IMR-90 (cell line): ENCODE data around the gene SSBP2. TPM values are rescaled to one million over a fixed set of nuclear protein-coding genes. Genes with fewer than 3 reads are reported as not detected.

ENCODE experiments used
- ATAC-seq: fragments of 200-7000 bp; cut with Tn5 transposase; 2 replicates; pipeline ENCODE4 v1.9.1; 2020; ENCODE audit warnings: low read depth, mild to moderate bottlenecking, moderate library complexity
- BruUV-seq: library from RNA; stranded (reverse); fragments of 400-500 nt; replicated peaks from 2 replicates; lab custom pipeline; 2021; lab: Mats Ljungman, UMichigan
- CTCF ChIA-PET: fragments of 300-600 bp; formaldehyde crosslinking; extraction: SDS; loops from one replicate; lab custom pipeline; 2021; ENCODE audit warnings: antibody characterized with exemption; lab: Yijun Ruan, JAX
- POLR2A ChIA-PET: fragments of 300-600 bp; sonication (Branson Sonifier 250); formaldehyde crosslinking; loops from one replicate; lab custom pipeline; 2022; ENCODE audit warnings: antibody characterized with exemption; ENCODE audit not compliant: unreplicated experiment; lab: Charles Lee
- DNase-seq: peaks from one replicate; pipeline ENCODE4 v3.0.0; 2013
- H2AFZ ChIP-seq: replicated peaks from 2 replicates; pipeline ENCODE3; 2013; ENCODE audit warnings: low read length, mild to moderate bottlenecking; ENCODE audit not compliant: poor library complexity
- H2AK5ac ChIP-seq: 2 replicates; pipeline ENCODE4 v1.6.1; 2013; ENCODE audit warnings: low read depth, low read length, inconsistent platforms
- H2AK9ac ChIP-seq: replicated peaks from 2 replicates; pipeline ENCODE3; 2013; ENCODE audit warnings: mild to moderate bottlenecking, low read depth, low read length, moderate library complexity; ENCODE audit not compliant: poor library complexity
- H2BK120ac ChIP-seq: 2 replicates; pipeline ENCODE4 v1.6.1; 2013; ENCODE audit warnings: low read depth, low read length, inconsistent platforms
- H2BK15ac ChIP-seq: 3 replicates; pipeline ENCODE4 v1.6.1; 2013; ENCODE audit warnings: low read depth, low read length, inconsistent platforms
- H2BK20ac ChIP-seq: 2 replicates; pipeline ENCODE4 v1.6.1; 2013; ENCODE audit warnings: low read depth, mild to moderate bottlenecking, inconsistent platforms, low read length, moderate library complexity
- H2BK5ac ChIP-seq: 2 replicates; pipeline ENCODE4 v1.6.1; 2013; ENCODE audit warnings: mild to moderate bottlenecking, low read depth, low read length, inconsistent platforms; ENCODE audit not compliant: poor library complexity, severe bottlenecking
- H3K14ac ChIP-seq: replicated peaks from 2 replicates; pipeline ENCODE4 v1.6.1; 2013; ENCODE audit warnings: low read depth, low read length, inconsistent platforms
- H3K18ac ChIP-seq: 2 replicates; pipeline ENCODE4 v1.6.1; 2013; ENCODE audit warnings: low read depth, low read length, control low read depth
- H3K23ac ChIP-seq: 2 replicates; pipeline ENCODE4 v1.6.1; 2013; ENCODE audit warnings: low read depth, low read length, inconsistent platforms
- H3K27ac ChIP-seq: 2 replicates; pipeline ENCODE4 v1.5.1; 2013; ENCODE audit warnings: mild to moderate bottlenecking, control low read depth, low read length; ENCODE audit not compliant: insufficient read depth
- H3K27me3 ChIP-seq: 2 replicates; pipeline ENCODE4 v1.6.1; 2013; ENCODE audit warnings: low read length; ENCODE audit not compliant: control insufficient read depth, insufficient read depth
- H3K36me3 ChIP-seq: 2 replicates; pipeline ENCODE4 v1.6.1; 2013; ENCODE audit warnings: low read length, mixed read lengths; ENCODE audit not compliant: control insufficient read depth, insufficient read depth
- H3K4ac ChIP-seq: 2 replicates; pipeline ENCODE4 v1.6.1; 2013; ENCODE audit warnings: low read depth, low read length, inconsistent platforms
- H3K4me1 ChIP-seq: 2 replicates; pipeline ENCODE4 v1.6.1; 2013; ENCODE audit warnings: low read length, mixed read lengths; ENCODE audit not compliant: control insufficient read depth, insufficient read depth
- H3K4me2 ChIP-seq: 2 replicates; pipeline ENCODE4 v1.6.1; 2013; ENCODE audit warnings: low read depth, mild to moderate bottlenecking, control low read depth, low read length, moderate library complexity
- H3K4me3 ChIP-seq: 2 replicates; pipeline ENCODE4 v1.5.1; 2013; ENCODE audit warnings: low read depth, mild to moderate bottlenecking, control low read depth, low read length, moderate library complexity; ENCODE audit not compliant: insufficient read depth
- H3K56ac ChIP-seq: 2 replicates; pipeline ENCODE4 v1.6.1; 2013; ENCODE audit warnings: low read length, inconsistent platforms; ENCODE audit not compliant: insufficient read depth; ENCODE audit errors: extremely low read depth
- H3K79me1 ChIP-seq, 2 experiments: 2 replicates each; pipeline ENCODE4 v1.6.1; 2013; ENCODE audit warnings: low read length in 2 of 2, inconsistent platforms in 1 of 2, low read depth in 1 of 2
- H3K9ac ChIP-seq: 2 replicates; pipeline ENCODE4 v1.6.1; 2013; ENCODE audit warnings: low read depth, low read length, control low read depth
- H3K9me1 ChIP-seq: 2 replicates; pipeline ENCODE4 v1.6.1; 2013; ENCODE audit warnings: low read length, inconsistent platforms; ENCODE audit not compliant: insufficient read depth
- H3K9me3 ChIP-seq: 2 replicates; pipeline ENCODE4 v1.6.1; 2013; ENCODE audit warnings: low read length; ENCODE audit not compliant: control insufficient read depth, insufficient read depth
- H4K20me1 ChIP-seq: 2 replicates; pipeline ENCODE4 v1.6.1; 2013; ENCODE audit warnings: low read length, inconsistent platforms; ENCODE audit not compliant: insufficient read depth
- H4K5ac ChIP-seq: 2 replicates; pipeline ENCODE4 v1.6.1; 2013; ENCODE audit warnings: mild to moderate bottlenecking, low read depth, low read length, control low read depth
- H4K8ac ChIP-seq, 2 experiments: 2 replicates each; pipeline ENCODE4 v1.6.1; 2013; ENCODE audit warnings: low read depth in 2 of 2, low read length in 2 of 2, control low read depth in 1 of 2, inconsistent platforms in 1 of 2
- H4K91ac ChIP-seq: 2 replicates; pipeline ENCODE4 v1.6.1; 2013; ENCODE audit warnings: low read depth, low read length, inconsistent platforms; ENCODE audit not compliant: insufficient read depth
- BHLHE40 ChIP-seq: fragments of 150-350 bp; IDR thresholded peaks from 2 replicates; pipeline ENCODE4 v1.6.1; 2016; ENCODE audit warnings: mild to moderate bottlenecking, low read depth, low read length
- CEBPB ChIP-seq: IDR thresholded peaks from 2 replicates; pipeline ENCODE4 v1.6.1; 2012; ENCODE audit warnings: low read depth, low read length, improper control_type of control experiment
- FOS ChIP-seq: fragments of 150-350 bp; IDR thresholded peaks from 2 replicates; pipeline ENCODE4 v1.6.1; 2016; ENCODE audit warnings: low read depth, low read length
- MXI1 ChIP-seq: IDR thresholded peaks from 2 replicates; pipeline ENCODE4 v1.6.1; 2012; ENCODE audit warnings: low read depth, mild to moderate bottlenecking, low read length, moderate library complexity, borderline replicate concordance
- POLR2A ChIP-seq: IDR thresholded peaks from 2 replicates; pipeline ENCODE4 v1.6.1; 2012; ENCODE audit warnings: mild to moderate bottlenecking, low read depth, low read length
- RAD21 ChIP-seq: IDR thresholded peaks from 2 replicates; pipeline ENCODE4 v1.6.1; 2012; ENCODE audit warnings: low read length, improper control_type of control experiment
- SMC3 ChIP-seq: fragments of 150-350 bp; IDR thresholded peaks from 2 replicates; pipeline ENCODE4 v1.6.1; 2016; ENCODE audit warnings: low read depth, mild to moderate bottlenecking, antibody characterized with exemption, low read length, moderate library complexity
- WGBS, 2 experiments: methylation state at CpG; one replicate each; pipeline versions ENCODE4 v1.1.5 to v1.1.7; 2013; ENCODE audit warnings: missing lambda C conversion rate in 2 of 2; ENCODE audit not compliant: insufficient read length in 1 of 2; ENCODE audit errors: extremely low coverage in 2 of 2; 5-methylcytosine and 5-hydroxymethylcytosine counted together
- dilution Hi-C: fragments of 300-500 bp; cut with HindIII; formaldehyde crosslinking; loops from one replicate; pipeline ENCODE4 v1.14.3; 2018; ENCODE audit warnings: low sequenced_read_pairs; ENCODE audit not compliant: unreplicated experiment
- in situ Hi-C: fragments of 300-500 bp; cut with MboI; formaldehyde crosslinking; loops from 3 replicates; pipeline ENCODE4 v1.14.3; 2019; ENCODE audit warnings: low sequenced_read_pairs, inconsistent platforms, mixed read lengths
- intact Hi-C: fragments of 100-400 bp; cut with micrococcal nuclease; formaldehyde crosslinking; loops from 2 replicates; pipeline ENCODE4 v1.10.0; 2022
- polyA plus RNA-seq, 3 experiments: library from polyadenylated mRNA; depleted of rRNA; stranded (reverse); fragments of >200 nt; gene quantifications; 2 replicates each; pipeline ENCODE4 v1.2.3, GENCODE V29; 2012; ENCODE audit warnings: low replicate concordance in 1 of 3
- total RNA-seq: library from RNA; depleted of rRNA; stranded (reverse); fragments of >200 nt; gene quantifications from 2 replicates; pipeline ENCODE4 v1.2.3, GENCODE V29; 2012
- TF ChIP-seq, protein P1 (sequence below): fragments of 150-350 bp; IDR thresholded peaks from 2 replicates; pipeline ENCODE4 v1.6.1; 2016; ENCODE audit warnings: low read depth, mild to moderate bottlenecking, low read length, moderate library complexity, borderline replicate concordance
- TF ChIP-seq, protein P2 (sequence below): conservative IDR thresholded peaks from 2 replicates; pipeline ENCODE4 v1.5.1; 2012; ENCODE audit warnings: mild to moderate bottlenecking, low read depth, low read length, improper control_type of control experiment

The SSBP2 gene
- total and polyA plus RNA-seq, 2 of the 4 experiments (the other 2 are of a cell fraction) = 38.4 to 42.7 TPM

DNA sequence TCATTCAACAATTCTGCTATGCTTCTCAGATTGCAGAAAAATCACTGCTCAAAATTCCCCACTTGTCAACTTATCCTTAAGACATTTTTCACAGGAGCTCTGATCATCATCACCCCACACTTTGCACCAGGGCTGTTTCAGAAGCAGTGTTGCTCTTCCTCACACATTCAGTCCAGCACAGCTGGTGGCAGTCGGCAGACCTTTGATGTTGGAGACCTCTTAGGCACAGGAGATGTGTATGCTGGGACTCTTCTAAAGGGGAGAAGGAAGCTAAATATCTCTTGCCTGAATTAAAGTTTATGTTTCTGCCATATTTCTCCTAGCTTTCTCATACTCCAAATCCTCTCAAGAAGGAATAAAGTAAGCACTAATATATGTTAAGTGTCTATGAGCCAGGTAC lies 44.8 kb upstream of the SSBP2 start:
- Histone ChIP-seq H3K4me3 (no peak overlapping the region), H3K56ac (no peak overlapping the region), H3K79me1 (no peaks in the 10 kb centered on the region), H4K91ac (no peak overlapping the region), H4K20me1 (no peaks in the 10 kb centered on the region), H2BK20ac (no peak overlapping the region), H3K36me3 (no peaks in the 10 kb centered on the region), H2AK5ac (no peak overlapping the region), H3K14ac (no peak overlapping the region), H3K23ac (no peak overlapping the region), H3K4me2 (no peak overlapping the region), H3K9me1 (no peaks in the 10 kb centered on the region), H3K27me3 (no peaks in the 10 kb centered on the region), H2BK15ac (no peak overlapping the region), H2BK5ac (no peak overlapping the region), H3K9ac (no peak overlapping the region), H3K4ac (no peak overlapping the region), H3K18ac (no peak overlapping the region), H3K9me3 (no peaks in the 10 kb centered on the region), H2AK9ac (no peak overlapping the region), H3K27ac (no peak overlapping the region), H2BK120ac (no peak overlapping the region), H4K5ac (no peak overlapping the region), H2AFZ (no peak overlapping the region), H3K4me1 (no peaks in the 10 kb centered on the region; the same call in 1 of the 2 replicates), H4K8ac (no peak overlapping the region)
- no CpG with 5 or more reads among the region's 1 CpG for WGBS, 2 experiments
- in situ Hi-C loops (no loop called here), dilution Hi-C loops (no loop called here), intact Hi-C loops (no loop called here)
- CTCF ChIA-PET = no interaction called here
- TF ChIP-seq SMC3 (no peak), POLR2A (no peak), FOS (no peak), BHLHE40 (no peak), CEBPB (no peak), MXI1 (no peak), RAD21 (no peak)
- TF ChIP-seq, protein P1, sequence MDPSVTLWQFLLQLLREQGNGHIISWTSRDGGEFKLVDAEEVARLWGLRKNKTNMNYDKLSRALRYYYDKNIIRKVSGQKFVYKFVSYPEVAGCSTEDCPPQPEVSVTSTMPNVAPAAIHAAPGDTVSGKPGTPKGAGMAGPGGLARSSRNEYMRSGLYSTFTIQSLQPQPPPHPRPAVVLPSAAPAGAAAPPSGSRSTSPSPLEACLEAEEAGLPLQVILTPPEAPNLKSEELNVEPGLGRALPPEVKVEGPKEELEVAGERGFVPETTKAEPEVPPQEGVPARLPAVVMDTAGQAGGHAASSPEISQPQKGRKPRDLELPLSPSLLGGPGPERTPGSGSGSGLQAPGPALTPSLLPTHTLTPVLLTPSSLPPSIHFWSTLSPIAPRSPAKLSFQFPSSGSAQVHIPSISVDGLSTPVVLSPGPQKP = no peak
- TF ChIP-seq, protein P2, sequence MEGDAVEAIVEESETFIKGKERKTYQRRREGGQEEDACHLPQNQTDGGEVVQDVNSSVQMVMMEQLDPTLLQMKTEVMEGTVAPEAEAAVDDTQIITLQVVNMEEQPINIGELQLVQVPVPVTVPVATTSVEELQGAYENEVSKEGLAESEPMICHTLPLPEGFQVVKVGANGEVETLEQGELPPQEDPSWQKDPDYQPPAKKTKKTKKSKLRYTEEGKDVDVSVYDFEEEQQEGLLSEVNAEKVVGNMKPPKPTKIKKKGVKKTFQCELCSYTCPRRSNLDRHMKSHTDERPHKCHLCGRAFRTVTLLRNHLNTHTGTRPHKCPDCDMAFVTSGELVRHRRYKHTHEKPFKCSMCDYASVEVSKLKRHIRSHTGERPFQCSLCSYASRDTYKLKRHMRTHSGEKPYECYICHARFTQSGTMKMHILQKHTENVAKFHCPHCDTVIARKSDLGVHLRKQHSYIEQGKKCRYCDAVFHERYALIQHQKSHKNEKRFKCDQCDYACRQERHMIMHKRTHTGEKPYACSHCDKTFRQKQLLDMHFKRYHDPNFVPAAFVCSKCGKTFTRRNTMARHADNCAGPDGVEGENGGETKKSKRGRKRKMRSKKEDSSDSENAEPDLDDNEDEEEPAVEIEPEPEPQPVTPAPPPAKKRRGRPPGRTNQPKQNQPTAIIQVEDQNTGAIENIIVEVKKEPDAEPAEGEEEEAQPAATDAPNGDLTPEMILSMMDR = no peak
- DNase-seq (no peak), ATAC-seq (no peak)
- POLR2A ChIA-PET = no interaction called here
- BruUV-seq = no TSS peak
